Thymus (tissue), 11 donors: ENCODE results near the gene SEMA3D. TPM values are rescaled to one million over a fixed set of nuclear protein-coding genes. Genes with fewer than 3 reads are reported as not detected.

Experiments used
- DNase-seq, 9 donors: peaks; one replicate each; pipeline ENCODE4 v3.0.0-alpha.2; 2013; ENCODE audit warnings: low spot score in 9 of 9, low read depth in 6 of 9, missing footprints in 1 of 9
- H3K27ac ChIP-seq, 2 donors: one replicate each; pipeline ENCODE4 v1.5.1; 2013; ENCODE audit warnings: control low read depth in 1 of 2, low read depth in 1 of 2, low read length in 1 of 2, mild to moderate bottlenecking in 1 of 2, moderate library complexity in 1 of 2
- H3K27me3 ChIP-seq, 2 donors: one replicate each; pipeline ENCODE4 v1.5.1; 2013; ENCODE audit warnings: low read length in 1 of 2; ENCODE audit not compliant: control insufficient read depth in 2 of 2, insufficient read depth in 1 of 2
- H3K36me3 ChIP-seq, 2 donors: one replicate each; pipeline ENCODE4 v1.5.1; 2013; ENCODE audit warnings: low read length in 1 of 2, mild to moderate bottlenecking in 1 of 2, moderate library complexity in 1 of 2; ENCODE audit not compliant: control insufficient read depth in 2 of 2, insufficient read depth in 2 of 2
- H3K4me1 ChIP-seq, 2 donors: one replicate each; pipeline ENCODE4 v1.5.1; 2013; ENCODE audit warnings: low read length in 2 of 2; ENCODE audit not compliant: control insufficient read depth in 2 of 2, insufficient read depth in 2 of 2
- H3K4me3 ChIP-seq, 2 donors: one replicate each; pipeline ENCODE4 v1.5.1; 2013; ENCODE audit warnings: low read length in 2 of 2, control low read depth in 1 of 2, mild to moderate bottlenecking in 1 of 2
- H3K9me3 ChIP-seq, 2 donors: one replicate each; pipeline ENCODE4 v1.5.1; 2013; ENCODE audit warnings: low read length in 1 of 2, mild to moderate bottlenecking in 1 of 2; ENCODE audit not compliant: control insufficient read depth in 2 of 2, insufficient read depth in 1 of 2
- WGBS: extraction: QIAGEN DNeasy Blood & Tissue Kit; methylation state at CpG from one replicate; pipeline ENCODE4 v1.1.7; 2013; 5-methylcytosine and 5-hydroxymethylcytosine counted together
- polyA plus RNA-seq: library from polyadenylated mRNA; stranded (reverse); fragments of 200-250 nt; gene quantifications from one replicate; pipeline ENCODE4 v1.2.3, GENCODE V29; 2013
- total RNA-seq: library from RNA; stranded (reverse); fragments of 120-200 nt; gene quantifications from one replicate; pipeline ENCODE4 v1.2.4, GENCODE V29; 2013
- donor health status: healthy.

Gene SEMA3D
- total and polyA plus RNA-seq, 2 donors: 0.32 to 1.3 TPM

DNA sequence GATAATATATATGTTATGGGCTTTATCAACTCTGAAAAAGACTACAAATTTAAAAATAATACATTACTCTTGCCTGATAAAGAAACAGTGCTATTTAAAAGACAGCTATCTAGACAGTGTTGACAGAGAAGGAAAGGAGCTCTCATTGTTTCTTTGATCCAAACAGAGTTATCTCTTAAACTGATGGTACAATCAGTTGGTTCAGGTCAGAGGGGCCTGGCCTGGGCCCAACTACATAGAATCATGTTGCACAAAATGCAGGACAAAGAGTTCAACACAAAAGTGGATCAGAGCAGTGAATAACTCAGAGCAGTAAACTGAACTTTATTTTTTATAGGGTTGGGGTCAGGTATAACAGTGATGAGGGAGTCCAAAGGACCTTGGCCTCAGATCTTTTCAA lies 33.8 kb upstream of the SEMA3D start:
- H3K4me3 ChIP-seq: no peak overlapping the region
- no peaks in the 10 kb centered on the region for H3K27me3 ChIP-seq
- no peaks in the 10 kb centered on the region for H3K9me3 ChIP-seq
- H3K4me1 ChIP-seq: no peaks in the 10 kb centered on the region
- DNase-seq: no peak
- H3K36me3 ChIP-seq: no peaks in the 10 kb centered on the region
- H3K27ac ChIP-seq: no peak overlapping the region

DNA sequence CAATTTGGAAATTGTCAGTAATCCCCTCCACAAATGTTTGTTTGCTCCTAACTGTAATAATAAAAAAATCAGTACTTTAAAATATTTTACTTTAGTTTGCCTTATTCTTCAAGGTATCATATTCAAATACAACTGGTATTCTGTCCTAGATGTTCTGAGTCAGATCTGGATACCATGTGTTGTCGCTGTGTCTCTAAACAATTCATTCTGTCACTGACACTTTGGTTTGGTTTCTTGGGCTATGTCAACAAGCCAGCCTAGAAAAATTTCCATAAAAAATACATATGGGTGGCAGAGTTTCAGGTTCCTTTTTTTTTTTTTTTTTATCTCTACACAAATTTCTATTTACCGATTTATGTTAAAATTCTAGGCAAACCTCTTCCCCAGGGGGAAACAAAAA lies 33.2 kb upstream of the SEMA3D start:
- H3K4me3 ChIP-seq: no peak overlapping the region
- H3K36me3 ChIP-seq: no peaks in the 10 kb centered on the region
- WGBS: 94% methylated on average over 2 of the region's 2 CpGs
- H3K4me1 ChIP-seq: no peaks in the 10 kb centered on the region
- no peaks in the 10 kb centered on the region for H3K27me3 ChIP-seq
- no peak for DNase-seq
- no peaks in the 10 kb centered on the region for H3K9me3 ChIP-seq
- H3K27ac ChIP-seq: no peak overlapping the region

DNA sequence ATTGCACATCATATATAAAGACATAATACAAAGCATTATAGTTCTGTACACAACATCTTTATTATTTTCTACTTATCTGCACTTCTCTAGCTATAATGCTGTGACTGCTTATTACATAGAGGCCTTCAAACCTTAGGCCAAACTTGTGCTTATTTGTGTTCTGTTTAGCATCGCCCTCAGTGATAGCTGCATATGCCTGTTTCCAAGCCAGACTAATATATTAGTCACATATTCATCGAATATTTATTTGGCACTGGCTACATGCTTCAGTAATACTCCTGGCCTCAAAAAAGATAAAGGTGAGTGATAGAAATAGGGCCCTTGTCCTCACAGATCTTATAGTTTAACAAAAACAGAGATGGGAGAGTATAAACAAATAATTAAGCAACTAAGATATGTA lies 30.2 kb upstream of the SEMA3D start:
- no peaks in the 10 kb centered on the region for H3K9me3 ChIP-seq
- 91% methylated on average over 2 of the region's 2 CpGs for WGBS
- no peaks in the 10 kb centered on the region for H3K27me3 ChIP-seq

DNA sequence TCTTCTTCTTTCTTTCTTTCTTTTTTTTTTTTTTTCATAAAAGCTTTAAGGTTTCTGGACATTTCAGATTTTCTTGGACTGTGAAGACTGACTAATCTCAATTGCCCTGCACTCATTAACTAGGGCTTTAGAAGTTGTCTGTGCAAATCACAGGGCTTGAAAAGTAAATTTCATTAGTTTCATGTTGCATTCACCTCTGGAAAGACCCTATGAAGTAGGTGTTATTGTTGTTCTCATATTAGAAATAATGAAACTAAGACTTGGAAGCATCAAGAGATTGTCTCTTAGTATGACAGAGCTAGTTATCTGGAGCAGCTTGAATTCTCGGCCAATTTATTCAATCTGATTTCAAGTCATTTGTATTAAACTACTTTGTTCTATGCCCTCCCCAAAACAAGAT lies 28.2 kb upstream of the SEMA3D start:
- no peak overlapping the region for H3K4me3 ChIP-seq
- no peaks in the 10 kb centered on the region for H3K4me1 ChIP-seq
- WGBS: 94% methylated on average over 1 of the region's 1 CpG
- no peak overlapping the region for H3K27ac ChIP-seq
- no peaks in the 10 kb centered on the region for H3K27me3 ChIP-seq
- no peak for DNase-seq
- H3K9me3 ChIP-seq: no peaks in the 10 kb centered on the region
- H3K36me3 ChIP-seq: no peaks in the 10 kb centered on the region

More for the DNA sequence above, 30.2 kb upstream of the SEMA3D start:
- H3K36me3 ChIP-seq: no peaks in the 10 kb centered on the region
- H3K4me1 ChIP-seq: no peaks in the 10 kb centered on the region
- no peak for DNase-seq
- H3K4me3 ChIP-seq: no peak overlapping the region
- H3K27ac ChIP-seq: no peak overlapping the region

DNA sequence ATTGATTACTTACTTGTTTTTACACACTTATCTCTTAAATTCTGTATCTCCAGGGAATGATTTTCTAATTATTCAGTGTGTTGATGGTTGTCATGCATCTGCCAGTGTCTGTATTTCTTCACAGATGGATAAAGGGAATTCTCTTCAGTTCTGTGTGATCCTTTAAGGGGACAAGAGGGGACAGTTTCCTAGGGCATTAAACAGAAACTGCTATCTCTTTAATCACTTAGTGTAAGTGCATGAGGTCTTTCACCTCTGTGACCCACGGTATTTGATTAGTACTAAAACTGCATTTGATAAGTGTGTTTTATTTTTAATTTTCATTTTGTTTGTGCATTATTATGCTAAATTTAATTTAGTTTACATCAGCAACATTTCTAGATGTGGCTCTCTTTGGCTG lies 26.6 kb upstream of the SEMA3D start:
- Histone ChIP-seq H3K4me1 (no peaks in the 10 kb centered on the region), H3K9me3 (no peaks in the 10 kb centered on the region), H3K27me3 (no peaks in the 10 kb centered on the region), H3K27ac (no peak overlapping the region), H3K4me3 (no peak overlapping the region), H3K36me3 (no peaks in the 10 kb centered on the region)
- no peak for DNase-seq
- 88% methylated on average over 1 of the region's 1 CpG for WGBS

DNA sequence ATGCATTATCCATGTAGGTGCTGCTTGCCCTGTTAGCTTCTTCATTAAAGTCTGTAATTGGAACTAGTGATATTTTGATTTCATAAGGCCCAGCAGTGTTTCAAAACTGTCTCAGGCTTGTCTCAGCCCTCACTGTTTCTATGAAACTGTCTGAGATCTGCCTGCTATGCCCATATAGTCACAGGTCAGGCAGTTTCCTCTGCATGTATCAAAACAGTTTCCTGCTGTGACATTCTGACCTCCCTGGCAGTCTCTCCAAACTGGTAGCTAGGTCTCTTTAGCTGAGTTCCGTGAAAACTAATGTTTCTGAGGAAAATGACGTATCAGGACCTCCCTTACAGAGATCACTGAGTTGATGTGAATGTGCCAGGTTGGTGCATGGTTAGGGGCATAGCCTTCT lies 18.9 kb upstream of the SEMA3D start:
- no peak for DNase-seq
- no peaks in the 10 kb centered on the region for H3K36me3 ChIP-seq
- WGBS: 85% methylated on average over 2 of the region's 2 CpGs
- H3K4me3 ChIP-seq: no peak overlapping the region
- no peak overlapping the region for H3K27ac ChIP-seq
- H3K27me3 ChIP-seq: no peaks in the 10 kb centered on the region
- H3K9me3 ChIP-seq: no peaks in the 10 kb centered on the region
- no peaks in the 10 kb centered on the region for H3K4me1 ChIP-seq

DNA sequence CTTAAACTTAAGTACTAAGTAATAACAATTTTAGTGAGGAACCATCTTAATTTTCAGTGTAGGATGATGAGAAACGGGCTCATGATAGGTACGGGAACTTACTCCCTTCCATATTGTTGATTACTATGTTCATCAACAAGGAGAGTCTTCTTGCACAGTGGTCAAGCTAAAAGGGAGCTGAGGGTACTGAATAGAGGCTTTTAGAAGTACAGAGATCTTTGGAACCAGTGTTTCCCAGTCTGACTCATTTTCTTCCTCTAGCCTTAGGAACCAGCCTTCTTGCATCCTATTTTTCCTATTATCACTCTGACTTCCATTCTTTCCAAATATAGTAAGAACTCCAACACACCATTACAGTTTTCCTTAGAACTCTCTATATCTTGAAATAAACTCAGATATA lies 17.6 kb upstream of the SEMA3D start:
- Histone ChIP-seq H3K27me3 (no peaks in the 10 kb centered on the region), H3K36me3 (no peaks in the 10 kb centered on the region), H3K9me3 (peaks cover 0 to 3% of the 10 kb centered on the region in 2 donors), H3K27ac (no peak overlapping the region), H3K4me1 (no peaks in the 10 kb centered on the region), H3K4me3 (no peak overlapping the region)
- no peak for DNase-seq
- 78% methylated on average over 2 of the region's 2 CpGs for WGBS

DNA sequence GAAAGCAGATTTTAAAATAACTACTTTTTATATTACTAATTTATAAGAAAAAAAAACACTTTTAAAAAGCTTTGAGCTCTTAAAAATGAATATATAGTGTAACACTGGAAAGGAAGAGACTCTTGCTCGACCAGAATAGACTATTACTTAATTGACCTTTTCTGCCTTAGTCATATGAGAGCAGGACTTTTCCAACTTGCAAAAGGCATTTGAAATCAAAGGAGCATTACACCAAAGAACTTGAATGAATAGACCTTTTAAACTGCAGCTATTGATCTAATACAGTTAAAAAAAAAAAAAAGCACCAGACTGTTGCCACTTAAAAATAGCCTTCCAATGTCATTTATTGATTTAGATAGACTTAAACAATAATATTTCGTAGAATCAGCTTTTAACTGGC lies 17.2 kb upstream of the SEMA3D start:
- no peak for DNase-seq
- H3K4me1 ChIP-seq: no peaks in the 10 kb centered on the region
- H3K27ac ChIP-seq: no peak overlapping the region
- 92% methylated on average over 2 of the region's 2 CpGs for WGBS
- H3K4me3 ChIP-seq: no peak overlapping the region
- no peaks in the 10 kb centered on the region for H3K36me3 ChIP-seq
- no peaks in the 10 kb centered on the region for H3K27me3 ChIP-seq
- peaks cover 0 to 3% of the 10 kb centered on the region in 2 donors for H3K9me3 ChIP-seq

DNA sequence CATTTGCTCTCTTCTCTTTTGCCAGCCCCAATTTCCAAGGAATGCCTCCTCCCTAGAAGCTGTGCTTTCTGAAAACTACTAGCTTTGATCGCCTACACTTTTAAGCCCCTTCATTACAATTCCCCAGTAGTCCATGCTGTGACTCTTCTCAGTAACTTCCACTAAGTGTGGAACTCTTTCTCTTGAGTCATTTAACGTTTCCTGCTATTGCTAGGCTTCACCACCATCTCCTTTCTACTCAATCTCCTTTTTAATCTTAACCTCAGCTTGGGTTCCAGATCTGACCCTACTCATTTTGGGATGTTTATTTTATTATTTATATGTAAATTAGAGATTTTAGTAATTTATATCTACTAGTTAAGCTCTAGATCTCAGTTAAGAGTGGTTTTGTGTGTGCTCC lies 14.4 kb upstream of the SEMA3D start:
- Histone ChIP-seq H3K4me1 (no peaks in the 10 kb centered on the region), H3K36me3 (no peaks in the 10 kb centered on the region), H3K9me3 (peaks cover 0 to 3% of the 10 kb centered on the region in 2 donors), H3K27me3 (no peaks in the 10 kb centered on the region), H3K27ac (no peak overlapping the region), H3K4me3 (no peak overlapping the region)
- no peak for DNase-seq
- 88% methylated on average over 2 of the region's 2 CpGs for WGBS

DNA sequence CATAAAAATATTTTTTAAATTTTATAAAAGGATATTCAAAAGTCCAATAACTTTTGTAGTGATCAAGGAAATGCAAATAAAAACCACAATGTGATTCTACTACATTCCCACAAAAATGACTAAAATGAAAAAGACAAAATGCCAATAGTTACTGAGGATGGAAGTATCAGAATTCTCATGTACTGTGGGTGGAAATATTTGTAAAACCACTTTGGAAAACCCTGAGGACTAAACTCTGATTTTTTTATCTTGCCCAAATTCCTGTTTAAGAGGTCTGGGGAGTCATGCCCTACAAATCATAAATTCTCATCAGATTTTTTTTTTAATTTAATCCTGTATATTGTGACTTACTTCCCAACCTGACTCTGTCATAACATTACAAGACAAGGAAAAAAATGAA lies 9.8 kb upstream of the SEMA3D start:
- no peak for DNase-seq
- H3K27me3 ChIP-seq: no peaks in the 10 kb centered on the region
- H3K4me1 ChIP-seq: no peaks in the 10 kb centered on the region
- H3K9me3 ChIP-seq: peaks cover 0 to 3% of the 10 kb centered on the region in 2 donors
- H3K36me3 ChIP-seq: no peaks in the 10 kb centered on the region
- H3K27ac ChIP-seq: no peak overlapping the region
- no peak overlapping the region for H3K4me3 ChIP-seq
